ENCODE data around the gene CLPTM1.

CLPTM1 gene

GRCh38 chr19:44961821-44962220 is 6.6 kb downstream of the CLPTM1 start:
- Histone ChIP-seq H4K20me1 (ENCODE audit: control insufficient read depth, insufficient read depth, low read depth, low read length) (peaks cover 6% of the 10 kb centered on the region), H3K4me3 (ENCODE audit: low read length) (peak overlapping the region; percentile 59), H3K27ac (ENCODE audit: low read depth, low read length) (peak overlapping the region; percentile 81), H3K4me2 (ENCODE audit: low read length) (peak overlapping the region; percentile 77), H3K27me3 (ENCODE audit: control insufficient read depth, low read length) (no peaks in the 10 kb centered on the region), H3K4me1 (ENCODE audit: control insufficient read depth, low read length) (peaks cover 53% of the 10 kb centered on the region), H3K9me3 (ENCODE audit: control insufficient read depth, insufficient read depth, low read length) (no peaks in the 10 kb centered on the region), H3K79me2 (ENCODE audit: control insufficient read depth, low read length) (peaks cover 65% of the 10 kb centered on the region), H3F3A (ENCODE audit: control insufficient read depth, insufficient read depth) (no peaks in the 10 kb centered on the region; the same call in 1 of the 2 replicates), H3K9me2 (replicated peaks; ENCODE audit: control insufficient read depth, low read length) (no peaks in the 10 kb centered on the region), H3K36me3 (ENCODE audit: control insufficient read depth, low read length) (peaks cover 64% of the 10 kb centered on the region)
- TF ChIP-seq EZH2phosphoT487 (IDR thresholded peaks at IDR 0.05; ENCODE audit: borderline replicate concordance, low read length) (no peak), CTCF (IDR thresholded peaks at IDR 0.05; ENCODE audit: low read depth, low read length, poor library complexity, severe bottlenecking) (no peak)

- no peaks in the 10 kb centered on the region for H4K20me1 ChIP-seq (ENCODE audit: control insufficient read depth, insufficient read depth, low read depth, low read length)
- peaks cover 39% of the 10 kb centered on the region for H3K36me3 ChIP-seq (ENCODE audit: control insufficient read depth, low read length)
- no peaks in the 10 kb centered on the region for H3K4me1 ChIP-seq (ENCODE audit: control insufficient read depth, low read length)
Observed at GRCh38 chr19:44968118-44968517, 12.9 kb downstream of the CLPTM1 start.

GRCh38 chr19:44968670-44969069 is 13.5 kb downstream of the CLPTM1 start:
- H3K79me2 ChIP-seq (ENCODE audit: control insufficient read depth, low read length), result peaks cover 18% of the 10 kb centered on the region
- no peak overlapping the region for H3K4me3 ChIP-seq (ENCODE audit: low read length)
- no peaks in the 10 kb centered on the region for H3K27me3 ChIP-seq (ENCODE audit: control insufficient read depth, low read length)
- no peaks in the 10 kb centered on the region for H3K9me2 ChIP-seq (replicated peaks; ENCODE audit: control insufficient read depth, low read length)
- no peaks in the 10 kb centered on the region for H3K9me3 ChIP-seq (ENCODE audit: control insufficient read depth, insufficient read depth, low read length)
- no peaks in the 10 kb centered on the region for H3F3A ChIP-seq (ENCODE audit: control insufficient read depth, insufficient read depth)
- H3K27ac ChIP-seq (ENCODE audit: low read depth, low read length), result no peak overlapping the region
- H3K36me3 ChIP-seq (ENCODE audit: control insufficient read depth, low read length), result peaks cover 43% of the 10 kb centered on the region
- H3K4me2 ChIP-seq (ENCODE audit: low read length), result no peak overlapping the region
- TF ChIP-seq EZH2phosphoT487 (IDR thresholded peaks at IDR 0.05; ENCODE audit: borderline replicate concordance, low read length), result no peak
- TF ChIP-seq CTCF (IDR thresholded peaks at IDR 0.05; ENCODE audit: low read depth, low read length, poor library complexity, severe bottlenecking), result no peak
- no peaks in the 10 kb centered on the region for H4K20me1 ChIP-seq (ENCODE audit: control insufficient read depth, insufficient read depth, low read depth, low read length)
- no peaks in the 10 kb centered on the region for H3K4me1 ChIP-seq (ENCODE audit: control insufficient read depth, low read length)

More at GRCh38 chr19:44968118-44968517, 12.9 kb downstream of the CLPTM1 start:
- TF ChIP-seq CTCF (IDR thresholded peaks at IDR 0.05; ENCODE audit: low read depth, low read length, poor library complexity, severe bottlenecking), result no peak
- no peak for TF ChIP-seq EZH2phosphoT487 (IDR thresholded peaks at IDR 0.05; ENCODE audit: borderline replicate concordance, low read length)
- H3K9me2 ChIP-seq (replicated peaks; ENCODE audit: control insufficient read depth, low read length), result no peaks in the 10 kb centered on the region
- H3K4me2 ChIP-seq (ENCODE audit: low read length), result no peak overlapping the region
- H3K27ac ChIP-seq (ENCODE audit: low read depth, low read length), result no peak overlapping the region
- no peak overlapping the region for H3K4me3 ChIP-seq (ENCODE audit: low read length)
- H3K79me2 ChIP-seq (ENCODE audit: control insufficient read depth, low read length), result peaks cover 18% of the 10 kb centered on the region
- H3F3A ChIP-seq (ENCODE audit: control insufficient read depth, insufficient read depth), result no peaks in the 10 kb centered on the region
- no peaks in the 10 kb centered on the region for H3K27me3 ChIP-seq (ENCODE audit: control insufficient read depth, low read length)
- no peaks in the 10 kb centered on the region for H3K9me3 ChIP-seq (ENCODE audit: control insufficient read depth, insufficient read depth, low read length)
